ENCODE measurements around the gene PROM2.

The PROM2 gene

DNA sequence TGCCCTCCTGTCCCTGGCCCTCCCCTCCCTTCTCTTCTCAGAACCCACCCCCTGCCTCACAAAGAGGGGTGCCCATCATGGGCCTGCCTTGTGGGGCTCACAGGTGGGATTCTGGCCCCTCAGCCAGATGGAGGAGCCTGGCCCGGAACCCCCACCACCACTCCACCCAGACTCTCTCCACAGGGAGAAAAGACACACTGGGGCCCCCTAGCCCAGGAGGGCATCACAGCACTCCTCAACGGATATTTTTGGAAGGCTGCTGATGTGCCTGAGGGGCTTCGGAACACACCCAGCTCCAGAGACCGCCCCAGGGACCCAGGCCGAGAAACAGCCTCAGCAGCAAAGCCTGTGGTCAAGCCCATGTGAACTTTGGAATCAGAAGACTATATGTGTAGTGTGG, 32.8 kb downstream of the PROM2 start:
- H3K27ac ChIP-seq, result no peak overlapping the region
- H3K36me3 ChIP-seq (replicated peaks), result no peaks in the 10 kb centered on the region
- TF ChIP-seq, protein P1, sequence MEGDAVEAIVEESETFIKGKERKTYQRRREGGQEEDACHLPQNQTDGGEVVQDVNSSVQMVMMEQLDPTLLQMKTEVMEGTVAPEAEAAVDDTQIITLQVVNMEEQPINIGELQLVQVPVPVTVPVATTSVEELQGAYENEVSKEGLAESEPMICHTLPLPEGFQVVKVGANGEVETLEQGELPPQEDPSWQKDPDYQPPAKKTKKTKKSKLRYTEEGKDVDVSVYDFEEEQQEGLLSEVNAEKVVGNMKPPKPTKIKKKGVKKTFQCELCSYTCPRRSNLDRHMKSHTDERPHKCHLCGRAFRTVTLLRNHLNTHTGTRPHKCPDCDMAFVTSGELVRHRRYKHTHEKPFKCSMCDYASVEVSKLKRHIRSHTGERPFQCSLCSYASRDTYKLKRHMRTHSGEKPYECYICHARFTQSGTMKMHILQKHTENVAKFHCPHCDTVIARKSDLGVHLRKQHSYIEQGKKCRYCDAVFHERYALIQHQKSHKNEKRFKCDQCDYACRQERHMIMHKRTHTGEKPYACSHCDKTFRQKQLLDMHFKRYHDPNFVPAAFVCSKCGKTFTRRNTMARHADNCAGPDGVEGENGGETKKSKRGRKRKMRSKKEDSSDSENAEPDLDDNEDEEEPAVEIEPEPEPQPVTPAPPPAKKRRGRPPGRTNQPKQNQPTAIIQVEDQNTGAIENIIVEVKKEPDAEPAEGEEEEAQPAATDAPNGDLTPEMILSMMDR (IDR thresholded peaks at IDR 0.05; ENCODE audit: low read depth, low read length, missing control alignments), result no peak
- DNase-seq, result no peak
- in situ Hi-C loops (cut with HindIII; ENCODE audit: low pct_ligation_motif_present, low sequenced_read_pairs), result no loop called here
- no peak overlapping the region for H3K4me3 ChIP-seq (ENCODE audit: low read depth, low read length)
- no peaks in the 10 kb centered on the region for H3K27me3 ChIP-seq (replicated peaks)

DNA sequence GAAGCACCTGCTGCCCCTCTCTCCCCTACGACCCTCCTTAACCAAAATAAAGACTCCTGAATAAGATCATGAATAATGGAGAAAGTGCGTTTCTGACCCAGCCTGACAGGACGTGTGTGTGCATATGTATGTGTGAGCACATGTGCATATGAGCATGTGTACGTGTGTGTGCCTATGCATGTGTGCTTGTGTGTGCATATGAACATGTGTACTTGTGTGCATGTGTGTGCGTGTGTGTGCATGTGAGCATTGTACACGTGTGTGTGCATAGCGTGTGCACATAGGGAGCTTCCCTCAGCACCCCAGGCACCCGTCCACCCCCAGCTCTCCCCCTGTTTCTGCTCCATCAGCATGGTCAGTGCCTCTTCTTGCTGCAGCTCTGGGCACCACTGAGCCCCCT, 33.6 kb downstream of the PROM2 start:
- Histone ChIP-seq H3K27me3 (replicated peaks) (no peaks in the 10 kb centered on the region), H3K27ac (no peak overlapping the region), H3K36me3 (replicated peaks) (no peaks in the 10 kb centered on the region), H3K4me3 (ENCODE audit: low read depth, low read length) (no peak overlapping the region)
- DNase-seq, result no peak
- in situ Hi-C loops (cut with HindIII; ENCODE audit: low pct_ligation_motif_present, low sequenced_read_pairs), result no loop called here
- TF ChIP-seq, protein P1 (IDR thresholded peaks at IDR 0.05; ENCODE audit: low read depth, low read length, missing control alignments), result no peak

DNA sequence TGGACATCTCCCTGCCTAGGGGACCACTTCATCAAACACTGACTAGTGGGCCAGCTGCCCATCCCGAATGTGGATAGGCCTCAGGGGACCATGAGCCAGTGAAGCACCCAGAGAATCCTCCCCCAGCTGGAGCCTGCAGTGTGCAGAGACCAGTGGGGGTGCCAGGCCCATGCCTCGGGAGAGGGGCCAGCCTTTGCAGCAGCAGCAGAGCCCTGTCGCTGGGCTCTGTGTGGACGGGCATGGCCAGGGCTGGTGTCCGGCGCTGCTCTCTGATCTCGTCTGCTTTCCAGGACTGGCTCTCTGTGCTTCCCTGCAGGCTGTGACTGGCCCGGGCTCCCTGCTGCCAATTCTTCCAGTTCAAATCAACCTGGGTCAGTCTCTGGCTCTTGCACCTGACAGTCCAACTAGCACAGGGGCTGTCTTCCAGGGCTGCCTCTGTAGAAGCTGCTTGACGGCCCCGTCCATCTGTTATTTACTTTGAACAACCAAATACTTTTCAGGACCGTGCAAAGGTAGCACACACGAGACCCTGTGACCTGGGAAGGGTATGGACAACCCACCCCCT, 34.3 kb downstream of the PROM2 start:
- in situ Hi-C loops (cut with HindIII; ENCODE audit: low pct_ligation_motif_present, low sequenced_read_pairs), result no loop called here
- no peak overlapping the region for H3K27ac ChIP-seq
- no peaks in the 10 kb centered on the region for H3K27me3 ChIP-seq (replicated peaks)
- no peak for DNase-seq
- TF ChIP-seq, protein P1 (IDR thresholded peaks at IDR 0.05; ENCODE audit: low read depth, low read length, missing control alignments), result no peak
- no peak overlapping the region for H3K4me3 ChIP-seq (ENCODE audit: low read depth, low read length)
- H3K36me3 ChIP-seq (replicated peaks), result no peaks in the 10 kb centered on the region

DNA sequence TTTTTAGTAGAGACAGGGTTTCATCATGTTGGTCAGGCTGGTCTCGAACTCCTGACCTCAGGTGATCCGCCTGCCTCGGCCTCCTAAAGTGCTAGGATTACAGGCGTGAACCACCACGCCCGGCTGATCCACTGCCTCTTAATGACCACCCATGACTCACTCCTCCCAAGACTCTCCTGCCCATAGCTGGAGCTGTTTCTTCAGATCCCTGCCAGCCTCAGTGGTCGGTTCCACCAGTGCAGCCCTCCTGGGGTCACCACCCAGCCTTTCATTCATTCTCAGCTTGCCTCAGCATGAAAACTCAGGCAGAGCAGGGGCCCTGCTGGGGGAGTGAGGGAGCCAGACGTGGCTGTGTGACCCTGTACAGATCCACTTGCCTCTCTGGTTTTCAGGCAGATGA, 35.4 kb downstream of the PROM2 start:
- TF ChIP-seq, protein P1 (IDR thresholded peaks at IDR 0.05; ENCODE audit: low read depth, low read length, missing control alignments), result no peak
- no peaks in the 10 kb centered on the region for H3K27me3 ChIP-seq (replicated peaks)
- DNase-seq, result no peak
- in situ Hi-C loops (cut with HindIII; ENCODE audit: low pct_ligation_motif_present, low sequenced_read_pairs), result no loop called here
- H3K27ac ChIP-seq, result no peak overlapping the region
- no peak overlapping the region for H3K4me3 ChIP-seq (ENCODE audit: low read depth, low read length)
- no peaks in the 10 kb centered on the region for H3K36me3 ChIP-seq (replicated peaks)

DNA sequence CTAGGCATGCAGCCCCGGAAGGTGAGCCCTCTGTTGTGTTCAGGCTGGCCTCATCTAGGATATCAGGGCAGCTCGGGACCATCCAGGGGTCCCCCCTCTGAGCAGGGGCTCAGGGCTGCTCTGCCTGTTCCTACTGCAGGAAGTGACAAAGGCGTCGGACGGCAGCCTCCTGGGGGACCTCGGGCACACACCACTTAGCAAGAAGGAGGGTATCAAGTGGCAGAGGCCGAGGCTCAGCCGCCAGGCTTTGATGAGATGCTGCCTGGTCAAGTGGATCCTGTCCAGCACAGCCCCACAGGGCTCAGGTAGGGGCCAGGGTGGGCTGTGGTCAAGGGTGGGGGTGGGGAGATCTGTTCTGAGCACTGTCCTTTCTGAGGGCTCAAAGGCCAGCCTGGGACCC, 36.0 kb downstream of the PROM2 start:
- TF ChIP-seq, protein P1 (IDR thresholded peaks at IDR 0.05; ENCODE audit: low read depth, low read length, missing control alignments), result no peak
- no peaks in the 10 kb centered on the region for H3K36me3 ChIP-seq (replicated peaks)
- DNase-seq, result no peak
- in situ Hi-C loops (cut with HindIII; ENCODE audit: low pct_ligation_motif_present, low sequenced_read_pairs), result no loop called here
- H3K27me3 ChIP-seq (replicated peaks), result no peaks in the 10 kb centered on the region
- no peak overlapping the region for H3K27ac ChIP-seq
- H3K4me3 ChIP-seq (ENCODE audit: low read depth, low read length), result no peak overlapping the region

DNA sequence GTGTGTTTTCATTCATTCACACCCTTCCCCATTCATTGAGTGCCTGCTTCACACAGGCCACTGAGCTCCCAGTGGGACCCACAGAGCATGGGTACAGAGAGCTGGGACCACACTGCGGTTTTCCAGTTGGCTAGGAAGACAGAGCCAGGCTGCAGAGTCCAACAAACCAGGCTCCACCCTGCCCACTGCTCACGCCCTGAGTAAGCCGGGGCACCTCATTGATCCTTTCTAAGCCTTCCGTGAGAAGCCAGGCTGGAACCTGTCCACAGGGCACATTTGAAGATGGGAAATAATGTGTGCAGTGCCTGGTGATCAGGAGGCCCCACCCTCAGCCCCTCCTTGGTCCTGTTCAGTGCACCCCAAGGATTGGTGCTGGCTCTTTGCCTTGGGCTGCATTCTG, 36.4 kb downstream of the PROM2 start:
- TF ChIP-seq, protein P1 (IDR thresholded peaks at IDR 0.05; ENCODE audit: low read depth, low read length, missing control alignments), result no peak

More for the DNA sequence above, 36.4 kb downstream of the PROM2 start:
- Histone ChIP-seq H3K4me3 (ENCODE audit: low read depth, low read length) (no peak overlapping the region), H3K27me3 (replicated peaks) (no peaks in the 10 kb centered on the region), H3K27ac (no peak overlapping the region), H3K36me3 (replicated peaks) (no peaks in the 10 kb centered on the region)
- no peak for DNase-seq
- in situ Hi-C loops (cut with HindIII; ENCODE audit: low pct_ligation_motif_present, low sequenced_read_pairs), result no loop called here
